MM.1S (cell line): ENCODE measurements around the gene SCFD2.

Source experiments
- CTCF ChIP-seq: fragments of 300-600 bp; sonication (generic); IDR thresholded peaks from 2 replicates; pipeline ENCODE4 v1.5.1; 2016; ENCODE audit warnings: antibody characterized with exemption, low read length, mixed read lengths
- EZH2 ChIP-seq: fragments of 300-600 bp; sonication (generic); optimal IDR thresholded peaks from 2 replicates; pipeline ENCODE3; 2017; ENCODE audit warnings: low read depth, mild to moderate bottlenecking, antibody characterized with exemption, low read length, mixed read lengths

- TF ChIP-seq CTCF: no peak
- TF ChIP-seq EZH2: no peak
Observed at GRCh38 chr4:53150631-53151488, 215.0 kb downstream of the SCFD2 start.
